Liver (tissue), 9 donors: ENCODE measurements around the gene PELI2. TPM values are rescaled to one million over a fixed set of nuclear protein-coding genes. Genes with fewer than 3 reads are reported as not detected.

Experiments
- DNase-seq: peaks from one replicate; pipeline ENCODE4 v3.0.0-alpha.2; 2017; ENCODE audit warnings: low spot score
- H3K27ac ChIP-seq, 2 donors: one replicate each; pipeline ENCODE4 v1.7.0; 2013; ENCODE audit warnings: inconsistent platforms in 2 of 2, low read length in 2 of 2, control low read depth in 1 of 2, low read depth in 1 of 2, mild to moderate bottlenecking in 1 of 2
- H3K27me3 ChIP-seq, 4 donors: one replicate each; pipeline versions ENCODE4 v1.6.1 to v1.7.0; 2013; ENCODE audit warnings: low read length in 3 of 4, inconsistent platforms in 1 of 4, mild to moderate bottlenecking in 1 of 4, moderate library complexity in 1 of 4; ENCODE audit not compliant: control insufficient read depth in 4 of 4, insufficient read depth in 4 of 4
- H3K36me3 ChIP-seq, 4 donors: one replicate each; pipeline versions ENCODE4 v1.6.1 to v1.7.0; 2013; ENCODE audit warnings: low read length in 3 of 4, mild to moderate bottlenecking in 3 of 4, low read depth in 1 of 4, moderate library complexity in 1 of 4; ENCODE audit not compliant: control insufficient read depth in 4 of 4, insufficient read depth in 3 of 4
- H3K4me1 ChIP-seq, 4 donors: one replicate each; pipeline versions ENCODE4 v1.6.1 to v1.7.0; 2013; ENCODE audit warnings: low read length in 3 of 4, mild to moderate bottlenecking in 3 of 4, moderate library complexity in 1 of 4; ENCODE audit not compliant: control insufficient read depth in 4 of 4, insufficient read depth in 4 of 4
- H3K4me3 ChIP-seq, 3 donors: one replicate each; pipeline versions ENCODE4 v1.6.1 to v1.7.0; 2013; ENCODE audit warnings: low read length in 3 of 3, control low read depth in 1 of 3, low read depth in 1 of 3, mild to moderate bottlenecking in 1 of 3
- H3K9ac ChIP-seq, 2 donors: one replicate each; pipeline ENCODE4 v1.7.0; 2013; ENCODE audit warnings: low read length in 2 of 2, mild to moderate bottlenecking in 2 of 2, moderate library complexity in 2 of 2, control low read depth in 1 of 2, low read depth in 1 of 2
- H3K9me3 ChIP-seq, 4 donors: one replicate each; pipeline versions ENCODE4 v1.6.1 to v1.7.0; 2013; ENCODE audit warnings: low read length in 3 of 4; ENCODE audit not compliant: control insufficient read depth in 4 of 4
- ATF3 ChIP-seq: IDR thresholded peaks from 2 replicates; pipeline ENCODE4 v1.6.1; 2016; ENCODE audit warnings: antibody characterized with exemption
- EGR1 ChIP-seq, 2 donors: IDR thresholded peaks; 2 replicates each; pipeline ENCODE4 v1.6.1; 2016 to 2018; ENCODE audit warnings: antibody characterized with exemption in 2 of 2, low read depth in 2 of 2
- FOXA1 ChIP-seq: IDR thresholded peaks from 2 replicates; pipeline ENCODE4 v1.6.1; 2016; ENCODE audit warnings: antibody characterized with exemption
- FOXA2 ChIP-seq: IDR thresholded peaks from 2 replicates; pipeline ENCODE4 v1.6.1; 2016; ENCODE audit warnings: antibody characterized with exemption
- GABPA ChIP-seq, 2 donors: IDR thresholded peaks in 1 of 2; conservative IDR thresholded peaks in 1 of 2; 2 replicates each; pipeline ENCODE4 v1.6.1; 2016; ENCODE audit warnings: antibody characterized with exemption in 2 of 2, mild to moderate bottlenecking in 1 of 2, moderate library complexity in 1 of 2
- HNF4A ChIP-seq, 2 donors: conservative IDR thresholded peaks; 2 replicates each; pipeline ENCODE4 v1.6.1; 2016; ENCODE audit warnings: antibody characterized with exemption in 2 of 2, mild to moderate bottlenecking in 2 of 2
- HNF4G ChIP-seq: IDR thresholded peaks from 2 replicates; pipeline ENCODE4 v1.6.1; 2016; ENCODE audit warnings: antibody characterized with exemption
- JUND ChIP-seq, 2 donors: IDR thresholded peaks; 2 replicates each; pipeline ENCODE4 v1.6.1; 2016; ENCODE audit warnings: antibody characterized with exemption in 2 of 2
- NR2F2 ChIP-seq: IDR thresholded peaks from 2 replicates; pipeline ENCODE4 v1.6.1; 2016; ENCODE audit warnings: antibody characterized with exemption
- RAD21 ChIP-seq, 2 donors: IDR thresholded peaks; 2 replicates each; pipeline ENCODE4 v1.6.1; 2016; ENCODE audit warnings: antibody characterized with exemption in 2 of 2, mild to moderate bottlenecking in 2 of 2
- REST ChIP-seq: IDR thresholded peaks from 2 replicates; pipeline ENCODE4 v1.6.1; 2016; ENCODE audit warnings: antibody characterized with exemption, mild to moderate bottlenecking
- RXRA ChIP-seq, 2 donors: IDR thresholded peaks; 2 replicates each; pipeline ENCODE4 v1.6.1; 2017 to 2018; ENCODE audit warnings: antibody characterized with exemption in 2 of 2, mild to moderate bottlenecking in 1 of 2
- SP1 ChIP-seq: IDR thresholded peaks from 2 replicates; pipeline ENCODE4 v1.6.1; 2018; ENCODE audit warnings: antibody characterized with exemption, mild to moderate bottlenecking
- TAF1 ChIP-seq: conservative IDR thresholded peaks from 2 replicates; pipeline ENCODE4 v1.6.1; 2016; ENCODE audit warnings: antibody characterized with exemption, mild to moderate bottlenecking
- WGBS: extraction: QIAGEN DNeasy Blood & Tissue Kit; methylation state at CpG from one replicate; pipeline ENCODE4 v1.1.7; 2013; 5-methylcytosine and 5-hydroxymethylcytosine counted together
- polyA plus RNA-seq, 2 donors: library from polyadenylated mRNA; stranded (reverse) in 1 of 2; unstranded in 1 of 2; fragments of 200-250 nt in 1 of 2; fragments of >200 nt in 1 of 2; fragmentation: Nextera tagmentation in 1 of 2; extraction: Ambion mirVana in 1 of 2; gene quantifications; one replicate each; pipeline versions ENCODE4 v1.2.1 to v1.2.3, GENCODE V29; 2013 to 2015
- total RNA-seq, 2 donors: library from RNA; depleted of rRNA; stranded (reverse); fragments of >200 nt; gene quantifications; one replicate each; pipeline ENCODE4 v1.2.3, GENCODE V29; 2014
- TF ChIP-seq, protein P1 (sequence below): IDR thresholded peaks from 2 replicates; pipeline ENCODE4 v1.6.1; 2016; ENCODE audit warnings: antibody characterized with exemption
- TF ChIP-seq, protein P2 (sequence below): IDR thresholded peaks from 2 replicates; pipeline ENCODE4 v1.6.1; 2016; ENCODE audit warnings: antibody characterized with exemption
- TF ChIP-seq, protein P3 (sequence below): fragments of 150-350 bp; IDR thresholded peaks from 2 replicates; pipeline ENCODE4 v1.5.1; 2017; ENCODE audit warnings: improper control_type of control experiment, low read depth, low read length; ENCODE audit not compliant: missing input control
- donor health status: healthy.
- donor health status: healthy.
- donor health status: healthy.
- donor health status: healthy.
- donor health status: healthy.

PELI2 gene
- total and polyA plus RNA-seq, 4 donors, result 0.68 to 2.9 (median 1.2) TPM

DNA sequence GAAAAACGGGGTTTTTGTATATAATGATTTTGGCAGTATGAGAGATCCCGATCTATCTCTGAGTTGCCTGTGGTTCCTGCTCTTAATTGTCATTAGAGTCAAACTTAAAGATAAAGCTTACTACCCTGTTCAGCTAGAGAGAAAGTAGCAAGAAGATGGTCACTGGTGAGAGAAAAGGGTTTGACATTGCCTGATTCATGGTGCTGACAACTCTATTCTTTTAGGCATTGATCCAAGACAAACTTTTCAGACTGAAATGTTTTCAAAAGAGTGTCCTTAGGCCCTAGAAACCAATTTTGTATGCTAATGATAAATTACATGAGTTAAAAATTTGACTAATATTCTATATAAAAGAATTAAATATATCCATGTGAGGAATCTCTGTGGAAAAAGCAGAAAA, 35.1 kb downstream of the PELI2 start:
- Histone ChIP-seq H3K4me1 (no peaks in the 10 kb centered on the region), H3K27me3 (no peaks in the 10 kb centered on the region), H3K9ac (no peak overlapping the region), H3K36me3 (no peaks in the 10 kb centered on the region), H3K27ac (no peak overlapping the region), H3K9me3 (no peaks in the 10 kb centered on the region), H3K4me3 (no peak overlapping the region)
- no peak for DNase-seq
- no peak for TF ChIP-seq HNF4A (conservative IDR thresholded peaks at IDR 0.05)
- no peak for TF ChIP-seq NR2F2
- no peak for TF ChIP-seq GABPA (IDR thresholded peaks at IDR 0.05 in 1 of 2, conservative IDR thresholded peaks at IDR 0.05 in 1 of 2)
- no peak for TF ChIP-seq RAD21 (IDR thresholded peaks at IDR 0.05)
- TF ChIP-seq JUND (IDR thresholded peaks at IDR 0.05), result no peak
- TF ChIP-seq REST, result no peak
- TF ChIP-seq, protein P1, sequence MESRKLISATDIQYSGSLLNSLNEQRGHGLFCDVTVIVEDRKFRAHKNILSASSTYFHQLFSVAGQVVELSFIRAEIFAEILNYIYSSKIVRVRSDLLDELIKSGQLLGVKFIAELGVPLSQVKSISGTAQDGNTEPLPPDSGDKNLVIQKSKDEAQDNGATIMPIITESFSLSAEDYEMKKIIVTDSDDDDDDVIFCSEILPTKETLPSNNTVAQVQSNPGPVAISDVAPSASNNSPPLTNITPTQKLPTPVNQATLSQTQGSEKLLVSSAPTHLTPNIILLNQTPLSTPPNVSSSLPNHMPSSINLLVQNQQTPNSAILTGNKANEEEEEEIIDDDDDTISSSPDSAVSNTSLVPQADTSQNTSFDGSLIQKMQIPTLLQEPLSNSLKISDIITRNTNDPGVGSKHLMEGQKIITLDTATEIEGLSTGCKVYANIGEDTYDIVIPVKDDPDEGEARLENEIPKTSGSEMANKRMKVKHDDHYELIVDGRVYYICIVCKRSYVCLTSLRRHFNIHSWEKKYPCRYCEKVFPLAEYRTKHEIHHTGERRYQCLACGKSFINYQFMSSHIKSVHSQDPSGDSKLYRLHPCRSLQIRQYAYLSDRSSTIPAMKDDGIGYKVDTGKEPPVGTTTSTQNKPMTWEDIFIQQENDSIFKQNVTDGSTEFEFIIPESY, result no peak
- no peak for TF ChIP-seq ATF3
- no peak for TF ChIP-seq RXRA (IDR thresholded peaks at IDR 0.05)
- TF ChIP-seq FOXA1, result no peak
- no peak for TF ChIP-seq EGR1 (IDR thresholded peaks at IDR 0.05; ENCODE audit: low read depth in 2 of 2)
- WGBS, result 93% methylated on average over 2 of the region's 2 CpGs

DNA sequence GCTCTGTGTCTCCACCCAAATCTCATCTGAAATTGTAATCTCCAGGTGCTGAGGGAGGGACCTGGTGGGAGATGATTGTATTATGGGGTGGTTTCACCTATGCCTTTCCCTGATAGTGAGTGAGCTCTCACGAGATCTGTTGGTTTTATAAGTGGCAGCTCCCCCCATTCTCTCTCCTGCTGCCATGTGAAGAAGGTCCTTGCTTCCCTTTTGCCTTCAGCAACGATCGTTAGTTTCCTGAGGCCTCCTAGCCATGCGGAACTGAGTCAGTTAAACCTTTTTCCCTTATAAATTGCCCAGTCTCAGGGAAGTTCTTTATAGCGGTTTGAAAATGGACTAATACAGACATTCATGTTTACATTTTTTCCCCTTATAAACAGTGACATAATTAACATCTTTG, 36.1 kb downstream of the PELI2 start:
- Histone ChIP-seq H3K9ac (no peak overlapping the region), H3K4me3 (no peak overlapping the region), H3K36me3 (no peaks in the 10 kb centered on the region), H3K4me1 (no peaks in the 10 kb centered on the region), H3K27ac (no peak overlapping the region), H3K9me3 (no peaks in the 10 kb centered on the region), H3K27me3 (no peaks in the 10 kb centered on the region)
- TF ChIP-seq, protein P2, sequence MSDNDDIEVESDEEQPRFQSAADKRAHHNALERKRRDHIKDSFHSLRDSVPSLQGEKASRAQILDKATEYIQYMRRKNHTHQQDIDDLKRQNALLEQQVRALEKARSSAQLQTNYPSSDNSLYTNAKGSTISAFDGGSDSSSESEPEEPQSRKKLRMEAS, result no peak
- TF ChIP-seq JUND (IDR thresholded peaks at IDR 0.05) (no peak), SP1 (no peak), ATF3 (no peak), FOXA2 (no peak), HNF4A (conservative IDR thresholded peaks at IDR 0.05) (no peak), FOXA1 (no peak), TAF1 (no peak), GABPA (IDR thresholded peaks at IDR 0.05 in 1 of 2, conservative IDR thresholded peaks at IDR 0.05 in 1 of 2) (no peak), REST (no peak), HNF4G (no peak)
- TF ChIP-seq, protein P3, sequence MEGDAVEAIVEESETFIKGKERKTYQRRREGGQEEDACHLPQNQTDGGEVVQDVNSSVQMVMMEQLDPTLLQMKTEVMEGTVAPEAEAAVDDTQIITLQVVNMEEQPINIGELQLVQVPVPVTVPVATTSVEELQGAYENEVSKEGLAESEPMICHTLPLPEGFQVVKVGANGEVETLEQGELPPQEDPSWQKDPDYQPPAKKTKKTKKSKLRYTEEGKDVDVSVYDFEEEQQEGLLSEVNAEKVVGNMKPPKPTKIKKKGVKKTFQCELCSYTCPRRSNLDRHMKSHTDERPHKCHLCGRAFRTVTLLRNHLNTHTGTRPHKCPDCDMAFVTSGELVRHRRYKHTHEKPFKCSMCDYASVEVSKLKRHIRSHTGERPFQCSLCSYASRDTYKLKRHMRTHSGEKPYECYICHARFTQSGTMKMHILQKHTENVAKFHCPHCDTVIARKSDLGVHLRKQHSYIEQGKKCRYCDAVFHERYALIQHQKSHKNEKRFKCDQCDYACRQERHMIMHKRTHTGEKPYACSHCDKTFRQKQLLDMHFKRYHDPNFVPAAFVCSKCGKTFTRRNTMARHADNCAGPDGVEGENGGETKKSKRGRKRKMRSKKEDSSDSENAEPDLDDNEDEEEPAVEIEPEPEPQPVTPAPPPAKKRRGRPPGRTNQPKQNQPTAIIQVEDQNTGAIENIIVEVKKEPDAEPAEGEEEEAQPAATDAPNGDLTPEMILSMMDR, result no peak
- 93% methylated on average over 5 of the region's 5 CpGs for WGBS
- DNase-seq, result no peak
